Activated T-cell treated with anti-CD3 and anti-CD28 coated beads for 1 hour (primary cell): ENCODE results near the gene PPY.
"Not testable (repeated sequence)": the region's sequence is repeated elsewhere in the genome, so short reads cannot be mapped to it uniquely, and the experiment has no call there.

Source experiments
- DNase-seq: peaks from one replicate; pipeline ENCODE4 v3.0.0-alpha.2; 2020; ENCODE audit warnings: low read depth

PPY gene

GRCh38 chr17:43905400-43905984 is 36.8 kb downstream of the PPY start:
- no peak for DNase-seq

- DNase-seq, result no peak
These were observed 40.3 kb downstream of the PPY start for GRCh38 chr17:43901861-43902589.

GRCh38 chr17:43900858-43901754 is 41.2 kb downstream of the PPY start:
- DNase-seq, result no peak

GRCh38 chr17:43900183-43900857 is 42.0 kb downstream of the PPY start:
- peak; percentile 72 for DNase-seq

- DNase-seq, result no peak
These were observed 43.8 kb downstream of the PPY start for GRCh38 chr17:43898446-43898845.

GRCh38 chr17:43897831-43898230 is 44.4 kb downstream of the PPY start:
- DNase-seq, result no peak

GRCh38 chr17:43894494-43894893 is 47.8 kb downstream of the PPY start:
- DNase-seq, result not testable (repeated sequence)

GRCh38 chr17:43892647-43892952 is 49.7 kb downstream of the PPY start:
- no peak for DNase-seq

- no peak for DNase-seq
These were observed 50.2 kb downstream of the PPY start for GRCh38 chr17:43891851-43892646.
